Myocyte (in vitro differentiated cells): ENCODE measurements around the gene SCAPER. TPM values are rescaled to one million over a fixed set of nuclear protein-coding genes. Genes with fewer than 3 reads are reported as not detected.
A peak's percentile ranks its signal among the peaks of the same experiment; 100 is the strongest.
"Not testable (repeated sequence)": the region's sequence is repeated elsewhere in the genome, so short reads cannot be mapped to it uniquely, and the experiment has no call there.

ENCODE experiments used
- DNase-seq: peaks from one replicate; pipeline ENCODE4 v3.0.0-alpha.2; 2012; ENCODE audit warnings: low read depth
- total RNA-seq: library from RNA; depleted of rRNA; stranded (reverse); fragments of >200 nt; gene quantifications from 2 replicates; pipeline ENCODE4 v1.2.3, GENCODE V29; 2014

Gene SCAPER
- total RNA-seq, 1 donor from 2014 or later, result 22.0 TPM

DNA sequence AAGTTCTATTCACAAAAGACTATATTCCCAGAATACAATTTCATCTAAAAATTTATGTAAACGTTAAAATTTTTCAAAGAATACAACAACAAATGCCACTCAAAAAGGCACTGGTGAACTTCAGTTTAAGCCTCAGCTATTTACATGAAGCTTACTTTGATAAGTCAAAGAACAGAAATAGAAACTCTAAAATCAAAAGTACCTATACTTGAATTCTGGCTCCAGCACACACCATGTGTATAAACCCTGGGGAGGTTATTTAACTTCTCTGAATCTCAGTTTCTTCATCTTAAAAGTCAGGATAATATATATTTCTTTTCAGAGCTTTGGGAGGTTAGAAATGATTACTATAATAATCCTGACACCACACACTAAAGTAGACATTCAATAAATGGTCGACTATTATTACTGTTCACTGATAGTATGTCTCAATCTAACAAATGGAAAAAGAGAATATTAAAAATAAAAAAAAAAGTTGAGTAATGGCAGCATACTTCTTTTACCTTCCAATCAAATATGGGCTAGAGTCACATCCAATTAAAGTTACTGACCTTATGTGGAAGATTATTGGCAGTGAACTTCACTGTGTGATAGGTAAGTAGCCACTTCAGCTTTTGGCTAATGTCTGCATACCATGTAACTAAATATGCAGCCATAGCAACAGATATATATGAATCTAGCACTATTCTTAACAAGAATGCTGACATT lies 320.1 kb downstream of the SCAPER start:
- no peak for DNase-seq

DNA sequence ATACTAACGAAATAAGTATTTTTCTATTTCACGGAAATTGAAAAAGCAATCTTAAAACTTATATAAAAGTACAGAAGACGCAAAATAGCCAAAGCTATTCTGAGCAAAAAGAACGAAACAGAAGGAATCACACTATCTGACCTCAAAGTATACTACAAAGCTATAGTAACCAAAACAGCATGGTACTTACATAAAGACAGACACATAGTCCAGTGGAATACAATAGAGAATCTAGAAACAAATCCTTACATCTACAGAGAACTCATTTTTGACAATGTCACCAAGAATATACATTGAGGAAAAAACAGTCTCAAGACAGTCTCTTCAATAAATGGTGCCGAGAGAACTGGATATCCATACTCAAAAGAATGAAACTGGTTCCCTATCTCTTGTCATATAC lies 322.6 kb downstream of the SCAPER start:
- no peak for DNase-seq

DNA sequence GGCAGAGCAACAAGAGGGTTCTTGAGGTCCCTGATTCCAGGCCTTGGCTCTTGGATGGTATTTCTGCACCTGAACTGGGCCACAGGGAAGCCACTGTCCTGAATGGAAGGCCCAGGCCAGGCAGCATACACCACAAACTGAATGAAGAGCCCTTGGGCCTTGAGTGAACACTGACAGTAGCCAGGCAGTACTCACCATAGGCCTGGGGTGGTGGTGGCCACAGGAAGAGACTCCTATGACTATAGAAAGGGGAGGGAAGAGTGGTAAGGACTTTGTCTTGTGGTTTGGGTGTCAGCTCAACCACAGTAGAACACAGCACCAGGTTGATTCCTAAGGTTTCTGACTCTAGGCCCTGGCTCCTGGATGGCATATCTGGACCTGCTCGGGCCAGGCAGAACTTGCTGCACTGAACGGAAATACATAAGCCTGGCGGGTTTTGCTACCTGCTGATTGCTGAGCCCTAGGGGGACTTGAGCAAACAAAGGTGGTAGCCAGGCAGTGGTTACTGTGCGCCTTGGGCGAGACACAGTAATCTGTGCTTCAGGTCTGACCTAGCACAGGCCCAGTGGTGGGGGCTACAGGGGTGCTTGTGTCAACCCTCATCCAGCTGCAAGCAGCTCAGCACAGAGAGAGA lies 327.1 kb downstream of the SCAPER start:
- no peak for DNase-seq

DNA sequence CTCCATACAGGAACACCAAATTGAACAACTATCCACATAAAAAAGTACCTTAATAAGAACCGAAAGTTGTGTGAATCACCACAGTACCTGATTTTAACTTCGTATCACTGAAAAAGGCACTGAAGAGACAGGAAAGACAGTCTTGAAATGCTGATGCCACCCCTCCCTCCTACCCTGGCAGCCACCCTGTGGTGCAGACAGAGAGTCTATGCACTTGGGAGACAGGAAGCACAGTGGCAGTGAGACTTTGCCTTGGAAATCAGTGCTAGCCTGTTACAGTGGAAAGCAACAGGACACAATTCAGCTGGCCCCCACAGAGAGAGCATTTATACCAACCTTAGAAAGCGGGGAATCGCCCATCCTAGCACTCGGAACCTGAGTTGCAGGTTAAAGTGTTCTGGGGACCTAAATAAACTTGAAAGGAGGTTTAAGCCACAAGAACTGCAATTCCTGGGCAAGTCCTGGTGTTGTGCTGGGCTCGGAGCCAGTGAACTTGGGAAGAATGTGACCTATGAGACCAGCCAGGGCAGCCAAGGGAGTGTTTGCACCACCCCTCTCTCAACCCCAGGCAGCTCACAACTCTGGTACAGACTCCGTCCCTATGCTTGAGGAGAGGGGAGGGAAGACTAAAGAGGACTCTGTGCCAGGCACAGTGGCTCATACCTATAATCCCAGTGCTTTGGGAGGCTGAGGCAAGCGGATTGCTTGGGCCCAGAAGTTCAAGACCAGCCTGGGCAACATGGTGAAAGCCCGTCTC lies 328.4 kb downstream of the SCAPER start:
- peak; percentile 66 for DNase-seq

DNA sequence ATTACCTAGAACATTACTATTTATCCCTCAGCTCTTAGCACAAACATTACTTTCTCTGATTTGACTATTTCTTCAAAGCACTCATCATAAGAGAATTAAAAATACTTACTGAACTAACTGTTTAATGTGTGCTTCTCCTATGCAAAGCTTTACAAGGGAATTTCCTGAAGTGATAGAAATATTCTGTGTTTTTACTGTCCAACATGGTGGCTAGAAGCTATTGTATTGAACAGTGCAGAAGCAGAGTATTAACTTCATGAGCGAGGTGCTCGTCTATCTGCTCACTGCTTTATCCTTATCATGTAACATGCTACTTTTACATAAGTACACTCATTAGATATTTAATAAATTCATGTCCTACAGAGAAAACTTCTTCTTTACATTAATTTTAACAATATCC lies 329.5 kb downstream of the SCAPER start:
- no peak for DNase-seq

DNA sequence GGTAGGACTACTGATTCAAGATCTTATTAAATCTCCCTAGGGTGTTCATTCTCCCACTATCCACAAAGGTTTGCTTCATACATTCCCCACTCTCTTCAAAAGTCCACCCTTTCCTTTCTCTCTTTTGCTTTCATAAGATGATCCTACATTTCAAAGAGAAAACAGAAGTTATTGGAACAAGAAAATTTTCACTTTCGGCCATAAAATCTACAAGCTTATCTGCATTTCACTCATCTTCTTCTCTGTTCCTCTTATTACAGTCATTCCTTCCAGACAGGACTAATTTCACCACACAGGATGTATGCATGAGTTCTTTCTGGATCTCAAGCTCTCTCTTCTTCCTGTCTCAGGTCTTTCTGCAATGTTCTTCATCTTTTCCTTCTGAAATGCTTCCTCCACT lies 329.9 kb downstream of the SCAPER start:
- no peak for DNase-seq

DNA sequence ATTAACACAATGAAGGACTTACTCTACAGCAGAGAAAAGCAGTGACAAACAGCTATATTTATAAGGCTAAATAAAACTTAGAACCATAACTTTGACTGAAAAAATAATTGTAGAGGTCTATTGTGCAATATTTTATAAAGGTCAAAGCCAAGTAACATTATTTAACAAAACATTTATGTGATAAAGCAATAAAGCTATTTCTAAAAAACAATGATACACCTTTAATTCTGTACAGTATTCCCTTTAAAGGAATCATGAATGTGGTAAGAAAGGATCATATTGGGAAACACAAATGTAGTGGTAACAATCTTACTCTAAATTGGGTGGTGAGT lies 332.2 kb downstream of the SCAPER start:
- DNase-seq, result no peak

DNA sequence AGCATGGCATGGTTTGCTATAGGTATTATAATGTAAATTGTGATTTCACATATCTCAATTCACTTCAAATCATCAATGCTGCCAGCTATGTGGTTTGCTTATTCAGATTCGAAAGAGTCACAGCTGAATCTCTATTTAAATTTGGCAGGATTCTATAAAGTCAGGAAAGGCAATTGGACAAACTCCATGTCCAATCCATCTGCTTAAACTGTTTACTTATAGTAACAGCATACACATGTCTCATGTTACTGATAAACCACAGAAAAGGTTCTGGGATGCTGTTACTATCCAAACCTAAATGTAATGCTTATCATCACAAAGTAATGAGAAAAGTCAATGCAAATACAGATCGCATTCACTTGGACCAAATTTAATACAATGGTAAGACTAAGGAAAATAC lies 338.9 kb downstream of the SCAPER start:
- no peak for DNase-seq

DNA sequence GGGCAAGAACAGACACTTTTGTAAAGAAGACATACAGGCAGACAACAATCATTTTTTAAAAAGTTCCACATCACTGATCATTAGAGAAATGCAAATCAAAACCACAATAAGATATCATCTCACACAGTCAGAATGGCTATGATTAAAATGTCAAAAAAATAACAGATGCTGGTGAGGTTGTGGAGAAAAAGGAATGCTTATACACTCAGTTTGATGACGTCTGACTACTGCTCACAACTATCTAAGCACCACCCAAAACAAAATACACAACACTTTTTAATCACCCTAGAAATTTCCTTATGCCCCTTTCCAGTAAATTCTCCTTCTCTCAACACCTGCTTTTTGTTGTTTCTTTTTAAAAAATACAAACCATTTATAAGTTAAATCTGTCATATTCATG lies 339.8 kb downstream of the SCAPER start:
- peak; percentile 16 for DNase-seq

DNA sequence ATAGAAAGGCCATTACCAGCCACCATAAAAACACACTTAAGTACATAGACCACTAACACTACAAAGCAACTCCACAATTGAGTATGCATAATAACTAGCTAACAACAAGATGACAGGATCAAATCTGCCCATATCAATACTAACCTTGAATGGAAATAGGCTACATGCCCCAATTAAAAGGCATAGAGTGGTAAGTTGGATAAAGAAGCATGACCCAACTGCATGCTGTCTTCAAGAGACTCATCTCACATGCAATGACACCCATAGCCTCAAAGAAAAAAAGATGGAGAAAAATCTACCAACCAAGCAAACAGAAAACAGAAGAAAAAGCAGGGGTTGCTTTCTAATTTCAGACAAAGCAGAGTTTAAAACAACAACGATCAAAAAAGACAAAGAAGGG lies 349.9 kb downstream of the SCAPER start:
- DNase-seq, result no peak

DNA sequence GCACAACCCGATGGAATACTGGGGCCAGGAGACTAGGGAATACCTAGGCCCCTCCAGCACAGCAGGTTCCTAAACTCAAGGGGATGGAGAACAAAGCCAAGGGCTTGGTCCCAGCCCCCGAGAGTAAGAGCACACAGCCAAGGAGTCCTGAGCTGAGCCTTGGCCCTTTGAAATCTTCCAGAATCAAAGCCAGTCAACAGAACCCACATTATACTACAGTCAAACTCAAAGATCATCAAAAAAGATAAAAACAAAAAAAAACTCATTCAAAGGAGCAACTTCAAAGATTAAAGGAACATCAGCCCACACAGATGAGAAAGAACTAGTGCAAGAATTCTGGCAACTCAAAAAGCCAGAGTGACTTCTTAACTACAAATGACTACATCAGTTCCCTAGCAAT lies 351.6 kb downstream of the SCAPER start:
- no peak for DNase-seq

DNA sequence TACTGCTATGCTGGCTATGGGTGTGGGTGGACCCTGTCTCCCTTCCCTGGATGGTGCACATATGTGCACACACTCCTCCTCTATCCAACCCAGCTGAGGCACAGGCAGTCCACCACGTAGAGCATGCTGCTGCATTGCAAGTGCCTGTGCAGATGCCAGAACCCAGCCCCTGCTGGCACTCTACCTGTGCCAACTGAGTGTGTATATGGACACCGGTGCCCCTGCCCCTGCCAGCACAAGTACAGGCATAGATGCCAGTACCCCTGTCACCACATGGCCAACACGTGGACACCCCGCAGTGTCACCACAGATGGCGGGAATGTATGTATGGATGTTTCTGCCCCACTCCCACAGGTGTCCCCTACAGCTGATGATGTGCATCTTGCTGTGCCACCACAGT lies 352.0 kb downstream of the SCAPER start:
- DNase-seq, result no peak

DNA sequence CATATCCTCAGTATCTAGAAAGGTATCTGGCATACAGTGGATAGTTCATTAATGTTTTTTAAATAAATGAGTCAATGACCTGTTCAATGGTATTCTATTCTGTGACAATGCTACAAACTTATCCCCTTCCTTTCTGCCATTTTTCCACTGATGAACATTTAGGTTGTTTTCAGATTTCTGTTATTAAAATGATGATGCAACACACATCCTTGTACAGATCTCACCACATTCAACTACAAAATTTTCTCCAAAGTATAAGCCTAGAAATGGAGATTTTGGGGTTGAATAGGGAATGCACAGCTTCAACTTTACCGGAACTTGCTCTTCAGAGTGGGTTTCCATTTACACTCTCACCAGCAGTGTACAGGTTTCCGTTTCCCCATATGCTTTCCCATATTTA lies 358.3 kb downstream of the SCAPER start:
- DNase-seq, result no peak

DNA sequence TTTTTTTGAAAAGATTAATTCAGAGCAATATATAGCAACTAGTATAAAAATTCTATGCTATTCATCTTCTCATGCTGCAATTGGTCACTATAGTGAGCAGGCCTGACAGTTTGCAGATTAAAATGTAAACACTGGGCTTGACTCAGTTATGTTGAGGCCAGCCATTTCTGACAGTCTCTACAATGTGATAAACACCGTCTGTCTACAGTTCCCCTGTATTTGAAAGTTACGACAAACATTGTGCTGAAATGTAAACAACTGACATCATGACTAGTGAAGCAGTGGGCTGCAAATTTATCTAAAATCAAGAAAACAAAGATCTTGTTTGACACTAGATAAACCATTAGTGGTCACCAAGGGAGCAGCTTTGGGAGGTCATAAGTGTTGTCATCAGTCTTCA lies 371.1 kb downstream of the SCAPER start:
- DNase-seq, result no peak

DNA sequence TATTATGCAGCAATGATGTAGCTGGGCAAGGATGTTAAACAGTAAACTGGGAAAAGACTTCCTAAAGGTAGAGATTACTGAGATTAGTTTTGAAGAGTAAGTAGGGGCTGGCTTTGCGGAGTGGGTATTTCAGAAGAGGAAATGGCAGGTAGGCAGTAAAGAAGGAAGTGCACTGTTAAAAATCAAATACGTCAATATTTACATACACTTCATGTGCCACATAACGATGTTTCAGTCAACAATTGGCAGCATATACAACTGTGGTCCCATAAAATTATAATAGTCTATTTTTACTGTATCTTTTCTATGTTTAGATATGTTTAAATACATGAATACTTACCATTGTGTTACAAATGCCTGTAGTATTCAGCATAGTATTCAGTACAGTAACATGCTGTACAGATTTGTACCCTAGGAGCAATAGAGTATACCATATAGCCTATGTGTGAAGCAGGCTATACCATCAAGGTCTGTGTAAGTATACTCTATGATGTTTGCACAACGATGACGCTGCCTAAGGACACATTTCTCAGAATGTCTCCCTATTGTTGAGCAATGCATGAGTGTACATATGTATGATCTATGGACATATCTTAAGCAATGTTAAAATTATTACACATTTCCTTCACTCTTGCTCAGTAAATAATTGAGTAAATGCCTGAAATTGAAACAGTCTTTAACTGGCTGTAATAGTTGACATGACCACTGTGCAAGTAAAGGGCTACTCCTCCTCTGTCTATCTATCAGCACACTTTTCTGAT lies 371.9 kb downstream of the SCAPER start:
- no peak for DNase-seq

DNA sequence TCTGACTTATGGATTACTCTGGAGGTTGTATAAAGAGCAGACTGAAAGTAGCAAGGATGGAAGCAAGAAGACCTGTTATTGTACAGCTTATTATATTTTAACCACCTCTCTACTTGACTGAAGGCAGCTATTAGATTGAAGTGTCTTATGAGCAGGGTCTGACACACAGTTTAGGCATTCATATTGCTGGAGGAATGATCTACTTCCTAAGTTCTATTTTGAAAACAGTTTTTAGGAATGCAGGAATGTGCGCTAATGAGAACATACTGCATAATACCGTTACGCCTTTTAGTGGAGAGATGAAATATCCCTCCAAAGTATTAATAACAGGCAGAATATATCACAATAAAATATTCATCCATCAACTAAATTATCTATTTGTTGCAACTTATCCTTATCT lies 375.2 kb downstream of the SCAPER start:
- no peak for DNase-seq

DNA sequence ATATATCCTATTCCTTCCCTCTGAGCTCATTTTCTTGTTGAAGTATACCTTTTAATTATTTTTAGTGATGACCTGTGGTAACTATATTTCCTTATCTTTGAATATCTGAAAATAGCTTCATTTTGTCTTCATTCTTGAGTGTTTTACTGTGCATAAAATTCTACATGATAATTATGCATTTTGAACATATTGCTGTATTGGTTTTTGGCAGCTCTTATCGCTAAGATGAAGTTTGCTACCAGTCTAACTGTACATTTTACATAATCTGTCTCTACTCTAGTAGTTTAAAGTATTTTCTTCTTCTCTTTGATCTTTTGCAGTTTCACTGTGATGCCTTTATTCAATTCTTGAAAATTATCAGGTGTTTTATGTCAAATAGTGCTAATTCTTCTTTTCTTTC lies 379.0 kb downstream of the SCAPER start:
- no peak for DNase-seq

DNA sequence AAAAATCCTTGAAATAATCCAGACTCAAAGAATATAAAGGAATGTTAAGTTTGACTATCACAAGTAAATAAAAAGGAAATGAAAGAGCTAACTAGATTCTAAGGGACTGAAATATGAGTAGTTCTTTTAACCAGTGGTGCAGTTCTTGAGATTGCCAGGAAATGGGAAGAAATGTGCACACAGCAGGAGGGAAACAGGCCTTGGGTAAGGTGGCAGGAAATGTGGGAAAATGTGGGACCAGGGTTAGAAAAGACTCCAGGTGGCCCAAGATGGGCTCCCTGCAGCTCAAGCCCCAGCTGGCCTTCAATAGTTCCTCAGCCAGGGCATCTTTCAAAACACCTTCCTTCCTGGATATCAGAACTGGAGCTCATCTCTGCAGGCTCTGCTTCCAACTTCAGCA lies 387.2 kb downstream of the SCAPER start:
- no peak for DNase-seq

DNA sequence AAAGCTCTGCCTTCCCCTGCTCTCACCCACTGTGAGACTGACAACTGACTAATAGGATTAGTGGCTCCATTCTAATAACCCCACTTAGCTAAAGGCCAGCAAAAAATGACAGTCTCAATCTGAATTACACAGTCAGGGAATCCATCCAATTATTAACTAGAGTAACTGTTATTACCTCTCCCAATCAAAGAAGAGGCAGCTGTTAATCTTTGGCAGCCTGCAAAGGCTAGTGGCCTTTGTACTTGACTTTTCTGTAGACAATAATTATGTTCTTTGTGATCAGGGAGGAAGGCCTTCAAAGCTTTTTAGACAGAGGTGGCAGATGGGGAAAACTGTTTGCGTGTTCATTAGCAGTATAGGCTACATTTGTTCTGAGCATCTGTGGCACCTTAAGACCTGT lies 390.9 kb downstream of the SCAPER start:
- DNase-seq, result no peak

DNA sequence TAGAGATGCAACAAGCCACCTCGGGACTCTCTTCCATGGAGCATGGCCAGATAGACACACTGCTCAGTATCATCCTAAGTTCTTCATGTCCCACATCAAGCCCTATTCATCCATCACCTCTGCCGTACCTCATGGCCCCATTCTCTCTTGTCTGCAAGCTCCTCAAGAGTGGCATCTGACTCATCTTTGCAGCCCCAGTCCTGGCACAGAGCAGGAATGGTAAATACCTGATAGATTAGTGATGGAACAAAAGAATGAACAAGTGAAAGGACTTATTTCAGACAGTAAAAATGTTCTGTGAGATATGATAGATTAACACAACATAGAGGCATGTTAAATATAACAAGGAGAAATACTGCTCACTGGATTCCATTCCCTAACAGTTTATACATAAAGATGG lies 392.2 kb downstream of the SCAPER start:
- no peak for DNase-seq

DNA sequence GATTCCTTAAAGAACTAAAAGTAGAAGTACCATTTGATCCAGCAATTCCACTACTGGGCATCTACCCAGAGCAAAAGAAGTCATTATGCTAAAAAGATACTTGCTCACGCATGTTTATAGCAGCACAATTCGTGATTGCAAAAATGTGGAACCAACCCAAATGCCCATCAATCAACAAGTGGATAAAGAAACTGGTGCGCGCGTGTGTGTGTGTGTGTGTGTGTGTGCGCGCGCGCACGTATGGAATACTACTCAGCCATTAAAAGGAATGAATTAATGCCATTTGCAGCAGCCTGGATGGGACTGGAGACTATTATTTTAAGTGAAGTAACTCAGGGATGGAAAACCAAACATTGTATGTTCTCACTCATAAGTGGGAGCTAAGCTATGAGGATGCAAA lies 394.5 kb downstream of the SCAPER start:
- not testable (repeated sequence) for DNase-seq

DNA sequence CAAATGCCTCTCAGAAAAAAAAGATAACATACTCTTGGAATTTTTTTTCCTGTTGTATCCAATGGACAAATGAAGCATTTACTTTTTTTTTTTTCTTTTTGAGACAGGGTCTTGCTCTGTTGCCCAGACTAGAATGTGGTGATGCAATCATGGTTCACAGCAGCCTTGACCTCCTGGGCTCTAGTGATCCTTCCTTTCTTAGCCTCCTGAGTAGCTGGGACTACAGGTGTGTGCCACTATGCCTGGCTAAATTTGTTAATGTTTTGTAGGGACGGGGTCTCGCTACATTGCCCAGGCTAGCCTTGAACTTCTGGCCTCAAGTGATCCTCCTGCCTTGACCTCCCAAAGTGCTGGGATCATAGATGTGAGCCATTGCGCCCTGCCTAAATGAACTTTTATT lies 401.3 kb downstream of the SCAPER start:
- no peak for DNase-seq
